ENCODE measurements around the gene TLE3. TPM values are rescaled to one million over a fixed set of nuclear protein-coding genes. Genes with fewer than 3 reads are reported as not detected.
A peak's percentile ranks its signal among the peaks of the same experiment; 100 is the strongest.

The TLE3 gene
- total and polyA plus RNA-seq, 2 of the 4 experiments (the other 2 are of a cell fraction): 6.5 to 16.3 TPM

DNA sequence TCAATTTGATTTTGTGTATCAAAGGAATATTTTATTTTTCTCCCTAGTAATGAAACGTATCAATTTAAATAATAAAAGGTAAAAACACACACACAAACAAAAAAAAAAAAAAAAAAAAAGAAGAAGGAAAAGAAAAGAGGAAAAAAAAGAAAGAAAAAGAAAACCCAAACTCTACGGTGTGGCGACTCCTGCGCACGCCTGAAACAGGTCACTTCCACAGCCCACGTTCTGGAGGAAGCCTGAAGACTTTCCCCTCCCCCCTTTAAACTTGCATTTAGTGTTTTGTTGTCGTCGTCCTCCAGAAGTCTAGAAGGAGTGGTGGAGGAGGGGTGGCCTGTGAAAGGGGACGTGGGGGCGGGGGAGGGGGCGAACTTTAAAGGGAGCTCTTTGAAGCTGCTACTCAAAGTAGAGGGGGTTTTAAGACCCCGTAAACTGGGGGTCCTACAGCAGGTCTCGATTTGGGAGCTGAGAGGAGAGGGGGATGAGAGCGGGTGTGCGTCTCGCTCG is 2.3 kb upstream of the TLE3 start:
- Histone ChIP-seq H4K5ac (ENCODE audit: low read depth, low read length) (no peak overlapping the region), H3K4ac (ENCODE audit: low read depth, low read length) (peak overlapping the region; percentile 40; the same call in 1 of the 2 replicates), H3K23ac (ENCODE audit: low read depth, low read length) (0 out of 2 replicates have a peak overlapping the region, but pooled peaks have one; percentile 59), H2BK5ac (ENCODE audit: low read depth, low read length, poor library complexity, severe bottlenecking) (no peak overlapping the region), H2AK5ac (ENCODE audit: low read depth, low read length) (no peak overlapping the region), H3K4me3 (ENCODE audit: insufficient read depth, low read depth, low read length) (no peak overlapping the region), H2BK15ac (ENCODE audit: low read depth, low read length) (no peak overlapping the region), H3K36me3 (ENCODE audit: control insufficient read depth, insufficient read depth, low read length) (no peaks in the 10 kb centered on the region), H4K8ac (ENCODE audit: low read depth in 2 of 2, low read length in 2 of 2) (no peak overlapping the region), H3K56ac (ENCODE audit: extremely low read depth, insufficient read depth, low read length) (no peak overlapping the region), H3K9ac (ENCODE audit: low read depth, low read length) (no peak overlapping the region), H2BK20ac (ENCODE audit: low read depth, low read length) (no peak overlapping the region), H3K27me3 (ENCODE audit: control insufficient read depth, insufficient read depth, low read length) (peaks cover 22% of the 10 kb centered on the region), H2AK9ac (replicated peaks; ENCODE audit: low read depth, low read length, poor library complexity) (no peak overlapping the region), H3K4me2 (ENCODE audit: low read depth, low read length) (peak overlapping the region; percentile 74), H2BK120ac (ENCODE audit: low read depth, low read length) (no peak overlapping the region), H3K27ac (ENCODE audit: insufficient read depth, low read length) (no peak overlapping the region), H2AFZ (replicated peaks; ENCODE audit: low read length, poor library complexity) (peak overlapping the region; percentile 65), H3K18ac (ENCODE audit: low read depth, low read length) (no peak overlapping the region; the same call in 1 of the 2 replicates), H3K14ac (replicated peaks; ENCODE audit: low read depth, low read length) (no peak overlapping the region; the same call in 1 of the 2 replicates), H4K91ac (ENCODE audit: insufficient read depth, low read depth, low read length) (no peak overlapping the region; the same call in 1 of the 2 replicates), H3K9me1 (ENCODE audit: insufficient read depth, low read length) (no peaks in the 10 kb centered on the region), H4K20me1 (ENCODE audit: insufficient read depth, low read length) (peaks cover 4% of the 10 kb centered on the region), H3K9me3 (ENCODE audit: control insufficient read depth, insufficient read depth, low read length) (no peaks in the 10 kb centered on the region), H3K79me1 (ENCODE audit: low read depth in 1 of 2, low read length in 2 of 2) (peaks cover 2 to 3% of the 10 kb centered on the region in 2 experiments; a peak in 3 of 4 replicates), H3K4me1 (ENCODE audit: control insufficient read depth, insufficient read depth, low read length) (peaks cover 18% of the 10 kb centered on the region)
- DNase-seq: no peak
- BruUV-seq (replicated peaks): no TSS peak
- no CpG with 5 or more reads among the region's 17 CpGs for WGBS, 2 experiments (ENCODE audit: extremely low coverage in 2 of 2, insufficient read length in 1 of 2)
- no peak for ATAC-seq (ENCODE audit: low read depth)
- TF ChIP-seq MAFK (IDR thresholded peaks at IDR 0.05; ENCODE audit: low read depth, low read length): no peak
- TF ChIP-seq BHLHE40 (IDR thresholded peaks at IDR 0.05; ENCODE audit: low read depth, low read length): no peak
- no peak for TF ChIP-seq RCOR1 (IDR thresholded peaks at IDR 0.05; ENCODE audit: insufficient replicate concordance, low read length)
- no peak for TF ChIP-seq NFE2L2 (IDR thresholded peaks at IDR 0.05; ENCODE audit: low read depth, low read length)
- no peak for TF ChIP-seq RFX5 (IDR thresholded peaks at IDR 0.05; ENCODE audit: low read depth, low read length)
- TF ChIP-seq, protein P1, sequence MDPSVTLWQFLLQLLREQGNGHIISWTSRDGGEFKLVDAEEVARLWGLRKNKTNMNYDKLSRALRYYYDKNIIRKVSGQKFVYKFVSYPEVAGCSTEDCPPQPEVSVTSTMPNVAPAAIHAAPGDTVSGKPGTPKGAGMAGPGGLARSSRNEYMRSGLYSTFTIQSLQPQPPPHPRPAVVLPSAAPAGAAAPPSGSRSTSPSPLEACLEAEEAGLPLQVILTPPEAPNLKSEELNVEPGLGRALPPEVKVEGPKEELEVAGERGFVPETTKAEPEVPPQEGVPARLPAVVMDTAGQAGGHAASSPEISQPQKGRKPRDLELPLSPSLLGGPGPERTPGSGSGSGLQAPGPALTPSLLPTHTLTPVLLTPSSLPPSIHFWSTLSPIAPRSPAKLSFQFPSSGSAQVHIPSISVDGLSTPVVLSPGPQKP (IDR thresholded peaks at IDR 0.05; ENCODE audit: borderline replicate concordance, low read depth, low read length): no peak
- no peak for TF ChIP-seq USF2 (IDR thresholded peaks at IDR 0.05; ENCODE audit: low read depth, low read length)
- no peak for TF ChIP-seq CEBPB (IDR thresholded peaks at IDR 0.05; ENCODE audit: low read depth, low read length)
- no peak for TF ChIP-seq RAD21 (IDR thresholded peaks at IDR 0.05; ENCODE audit: low read length)
- no peak for TF ChIP-seq FOS (IDR thresholded peaks at IDR 0.05; ENCODE audit: low read depth, low read length)
- TF ChIP-seq CHD1 (IDR thresholded peaks at IDR 0.05; ENCODE audit: low read depth, low read length): no peak
- TF ChIP-seq CTCF (conservative IDR thresholded peaks at IDR 0.05; ENCODE audit: low read depth, low read length): no peak
- TF ChIP-seq POLR2A (IDR thresholded peaks at IDR 0.05; ENCODE audit: low read depth, low read length): no peak
- TF ChIP-seq SMC3 (IDR thresholded peaks at IDR 0.05; ENCODE audit: low read depth, low read length): no peak
- TF ChIP-seq MXI1 (IDR thresholded peaks at IDR 0.05; ENCODE audit: borderline replicate concordance, low read depth, low read length): no peak
- no peak for TF ChIP-seq MAZ (IDR thresholded peaks at IDR 0.05; ENCODE audit: borderline replicate concordance, low read depth, low read length)
- ChIA-PET POLR2A (ENCODE audit: unreplicated experiment) (interaction anchor here (0.7 kb wide), 1 partner anchor 243 kb away, joined by 4 read pairs; no protein-coding TSS in a partner anchor), CTCF (interaction anchor here (0.8 kb wide), 1 partner anchor 11 kb away, joined by 5 read pairs; no protein-coding TSS in a partner anchor)
- in situ Hi-C loops (cut with MboI; ENCODE audit: low sequenced_read_pairs): loop anchor here (25.0 kb wide), 1 partner anchor 387 kb away; no protein-coding TSS in a partner anchor
- intact Hi-C loops (cut with micrococcal nuclease): loop anchor here (2.0 to 10.0 kb wide), 5 partner anchors 37 to 623 kb away; no protein-coding TSS in a partner anchor
- dilution Hi-C loops (cut with HindIII; ENCODE audit: low sequenced_read_pairs, unreplicated experiment): no loop called here
